HG03159 (cell line): ENCODE data around the gene PIGS.

Experiments
- ATAC-seq: cut with Tn5 transposase; IDR thresholded peaks from one replicate; pipeline ENCODE4 v1.9.1; 2021; ENCODE audit warnings: mild to moderate bottlenecking, moderate library complexity; ENCODE audit not compliant: unreplicated experiment

PIGS gene

DNA sequence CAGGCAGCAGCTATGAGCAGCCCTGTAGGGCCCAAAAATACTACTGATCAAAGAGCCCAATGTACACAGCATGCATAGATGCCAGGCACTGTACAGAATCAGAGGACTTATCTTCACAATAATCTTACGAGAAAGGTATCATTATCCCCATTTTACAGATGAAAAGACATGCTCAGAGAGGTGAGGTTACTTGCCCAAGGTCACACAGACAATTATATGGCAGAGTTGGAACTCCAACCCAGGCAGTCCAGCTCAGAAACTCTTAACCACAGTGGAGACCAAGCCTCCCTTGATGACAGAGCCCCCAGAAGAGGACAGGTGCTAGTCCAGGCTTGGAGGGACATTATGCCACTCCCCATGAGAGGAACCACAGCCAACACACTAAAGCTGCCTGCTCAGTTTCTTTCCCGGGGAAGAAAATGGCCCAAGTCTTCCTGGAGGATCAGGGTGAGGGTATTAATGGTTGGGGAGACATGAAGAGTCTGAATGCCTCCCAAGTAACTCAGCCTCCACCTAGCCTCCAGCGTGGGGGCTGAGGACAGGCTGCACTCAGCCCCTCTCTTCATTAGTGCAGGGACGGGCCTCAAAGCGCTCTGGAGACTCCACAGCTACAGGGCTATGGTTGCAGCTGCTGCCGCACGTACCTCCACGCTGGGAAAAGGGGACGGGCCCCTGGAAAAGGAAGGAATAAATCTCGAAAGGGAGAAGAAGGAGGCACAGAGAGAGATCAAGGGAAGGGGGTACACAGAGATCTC lies 19.7 kb downstream of the PIGS start:
- no peak for ATAC-seq

DNA sequence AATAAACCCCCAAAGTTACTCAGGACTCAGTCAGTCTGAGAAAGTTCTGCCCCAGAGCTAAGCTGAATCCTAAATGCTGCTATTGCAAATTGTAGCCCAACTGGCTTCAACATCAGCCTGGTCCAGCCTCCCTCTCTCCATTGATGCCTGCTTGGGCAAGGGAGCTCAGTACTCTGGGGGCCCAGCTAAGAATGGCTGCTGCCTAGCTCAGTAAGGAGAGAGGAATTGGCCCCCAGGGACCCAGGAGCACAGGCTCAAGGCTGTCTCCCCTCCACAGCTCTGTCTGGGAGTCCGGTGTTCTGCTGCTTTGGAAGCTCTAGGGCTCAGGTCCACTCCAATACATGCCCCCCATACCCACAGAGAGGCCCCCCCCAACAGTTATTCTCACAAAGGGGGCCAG lies 20.5 kb downstream of the PIGS start:
- no peak for ATAC-seq

DNA sequence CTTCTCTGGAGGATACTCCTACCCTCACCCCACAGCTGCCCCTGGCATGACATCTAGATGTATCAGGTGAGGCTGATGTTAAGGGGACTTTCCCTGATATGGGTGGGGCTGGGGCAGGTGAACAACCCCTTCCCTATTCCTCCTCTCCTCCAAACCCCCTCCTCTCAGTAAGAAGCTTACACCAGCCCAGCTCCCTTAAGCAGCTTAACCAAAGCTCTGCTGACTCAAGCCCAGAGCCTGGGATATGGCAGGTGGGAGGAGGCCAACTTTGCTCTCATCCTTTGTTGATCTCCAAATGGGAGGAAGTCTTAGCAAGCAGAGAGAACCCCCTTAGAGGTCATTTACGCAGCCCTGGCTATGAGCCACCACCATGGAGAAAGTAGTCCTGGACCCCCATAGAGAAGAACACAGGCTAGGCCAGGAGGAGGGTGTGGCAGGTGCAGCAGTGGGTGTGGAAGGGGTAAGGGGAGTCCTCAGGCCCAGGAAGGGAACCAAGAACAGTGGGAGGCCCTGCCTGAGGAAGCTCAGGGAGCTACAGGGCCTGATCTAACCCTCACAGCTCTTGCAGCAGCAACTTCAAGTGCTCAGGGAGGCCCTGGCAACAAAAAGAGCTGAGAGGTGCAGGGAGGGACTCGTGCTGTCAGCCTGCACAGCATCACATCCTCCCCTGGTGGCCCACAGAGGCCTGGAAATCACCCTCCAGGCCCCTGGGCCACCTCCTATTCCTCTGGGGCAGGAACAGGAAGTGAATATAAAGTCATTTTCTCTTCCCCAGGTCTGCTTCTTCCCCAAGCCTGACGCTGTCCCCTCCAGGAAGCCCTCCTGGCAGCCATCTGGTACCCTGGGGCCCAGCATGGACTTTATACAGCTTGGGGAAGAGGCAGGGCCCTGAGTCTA lies 21.8 kb downstream of the PIGS start:
- peak; percentile 39 for ATAC-seq

DNA sequence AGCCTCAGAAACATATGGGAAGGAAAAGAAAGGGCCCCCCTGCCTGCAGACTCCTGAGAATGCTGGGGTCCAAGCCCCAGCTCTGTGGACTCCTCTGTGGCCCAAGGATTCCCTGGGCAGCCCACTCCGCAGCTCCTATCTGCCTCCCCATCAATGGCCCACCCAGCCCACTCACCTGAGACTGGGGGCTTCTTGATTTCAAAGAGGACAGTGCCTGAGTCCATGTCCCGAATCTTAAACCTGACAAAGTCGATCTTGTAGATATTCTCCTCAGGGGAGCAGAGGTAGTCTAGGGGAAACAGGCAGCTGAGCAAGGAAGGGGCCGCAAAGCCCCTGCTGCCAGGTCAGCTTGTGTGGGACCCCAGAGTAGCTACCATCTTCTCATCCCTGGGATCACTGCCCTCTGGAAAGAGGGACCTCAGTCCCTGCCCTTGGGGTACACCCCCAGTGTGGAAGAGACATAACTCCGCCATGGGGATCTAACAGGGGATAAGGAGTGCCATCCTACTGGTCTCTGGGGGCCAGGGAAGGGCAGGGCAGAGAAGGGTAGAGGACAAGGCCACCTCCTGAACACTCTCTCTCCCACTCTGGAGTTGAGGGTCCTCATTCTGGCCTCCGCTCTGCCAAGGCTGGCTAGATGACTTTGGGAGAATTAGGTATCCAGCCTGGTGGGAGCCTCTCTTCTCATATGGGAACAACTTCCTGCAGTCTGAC lies 22.8 kb downstream of the PIGS start:
- no peak for ATAC-seq

DNA sequence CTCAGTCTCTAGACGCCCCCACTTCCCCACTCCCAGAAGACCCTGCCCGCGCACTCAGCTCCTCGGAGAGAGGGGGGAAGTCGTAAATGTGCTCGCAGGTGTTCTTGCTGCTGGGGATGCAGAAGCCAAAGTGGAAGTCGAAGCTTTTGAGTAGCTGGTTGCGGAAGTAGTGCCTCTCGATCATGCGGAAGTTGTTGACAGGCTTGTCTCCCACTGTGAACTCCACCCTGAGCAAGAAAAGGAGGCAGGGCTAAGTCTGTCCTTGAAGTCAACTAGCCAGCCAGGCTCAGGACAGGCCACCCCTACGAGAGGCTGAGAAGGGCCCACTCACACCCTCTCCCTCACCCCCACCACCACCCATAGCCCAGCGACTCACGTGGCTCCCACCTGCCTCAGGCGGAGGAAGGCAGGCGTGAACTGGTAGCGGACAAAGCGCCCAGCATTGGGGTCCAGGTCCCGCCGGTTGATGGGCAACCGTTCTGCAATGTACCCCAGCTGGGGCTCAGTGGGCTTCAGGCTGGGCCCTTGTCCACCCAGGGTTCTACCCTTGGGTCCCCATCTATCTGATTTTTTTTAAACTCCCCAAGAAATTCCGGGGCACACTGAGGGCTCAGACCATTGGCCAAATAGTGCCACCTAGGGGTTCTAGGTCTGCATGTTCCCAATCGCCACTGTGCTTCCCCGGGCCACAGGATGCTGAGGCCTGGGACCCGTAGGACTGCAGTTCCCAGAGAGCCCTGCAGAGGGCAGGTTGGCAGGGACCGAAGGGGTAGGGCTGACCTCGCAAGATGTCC lies 23.5 kb downstream of the PIGS start:
- ATAC-seq, result no peak

DNA sequence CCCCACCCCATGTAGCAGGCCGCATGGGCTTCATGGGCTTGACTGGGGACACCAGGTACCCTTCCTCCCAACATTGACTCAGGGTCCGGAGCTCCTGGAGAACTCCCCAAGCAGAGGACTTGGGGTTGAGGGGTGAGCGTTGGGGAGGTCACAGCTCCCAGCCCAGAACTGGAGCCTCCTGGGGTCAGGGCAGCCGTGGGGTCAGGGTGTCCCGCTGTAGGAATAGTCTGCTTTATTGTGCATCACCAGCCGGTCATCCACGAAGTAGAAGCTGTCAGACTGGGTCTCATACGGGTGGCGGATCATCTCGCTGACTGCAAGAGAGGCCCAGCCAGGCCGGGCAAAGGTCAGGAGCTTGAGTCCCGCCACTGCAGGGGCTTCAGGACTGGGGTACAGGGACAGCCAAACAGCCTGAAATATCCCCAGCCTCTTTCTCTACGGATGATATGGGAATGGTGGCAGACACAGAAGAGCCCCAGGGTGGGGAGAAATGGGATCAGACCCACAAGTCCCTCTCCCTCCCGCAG lies 24.2 kb downstream of the PIGS start:
- no peak for ATAC-seq

GRCh38 chr17:28545787-28546415 lies 25.4 kb downstream of the PIGS start:
- ATAC-seq, result no peak

DNA sequence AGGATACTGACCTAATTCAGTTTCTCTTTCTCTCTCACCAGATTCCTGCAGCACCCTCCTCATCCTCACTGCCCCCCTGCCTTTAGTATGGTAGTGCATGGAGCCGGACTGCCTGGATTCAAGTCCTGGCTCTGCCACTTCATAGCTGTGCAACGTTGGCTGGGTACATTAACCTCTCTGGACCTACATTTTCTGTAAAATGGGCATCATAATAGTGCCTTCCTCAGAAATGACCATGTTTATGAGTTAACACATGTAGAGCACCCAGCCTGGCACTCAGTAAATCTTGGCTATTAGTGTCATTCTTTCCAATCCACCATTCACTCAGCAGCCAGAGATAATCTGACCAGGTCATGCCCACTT lies 26.2 kb downstream of the PIGS start:
- no peak for ATAC-seq

GRCh38 chr17:28544402-28545140 lies 26.8 kb downstream of the PIGS start:
- ATAC-seq, result no peak

DNA sequence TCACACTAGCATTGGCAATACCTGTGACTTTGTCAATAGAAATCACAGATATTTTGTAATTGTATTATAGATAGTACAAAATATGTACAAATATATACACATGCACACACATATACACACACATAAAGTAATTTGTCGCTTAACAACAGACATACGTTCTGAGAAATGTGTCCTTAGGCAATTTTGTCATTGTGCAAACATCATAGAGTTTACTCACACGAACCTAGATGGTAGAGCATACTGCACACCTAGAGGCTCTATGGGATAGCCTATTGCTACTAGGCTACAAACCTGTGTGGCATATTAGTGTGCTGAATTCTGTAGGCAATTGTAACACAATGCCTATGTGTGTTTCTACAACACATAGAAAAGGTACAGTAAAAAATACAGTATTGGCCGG lies 29.9 kb downstream of the PIGS start:
- no peak for ATAC-seq

DNA sequence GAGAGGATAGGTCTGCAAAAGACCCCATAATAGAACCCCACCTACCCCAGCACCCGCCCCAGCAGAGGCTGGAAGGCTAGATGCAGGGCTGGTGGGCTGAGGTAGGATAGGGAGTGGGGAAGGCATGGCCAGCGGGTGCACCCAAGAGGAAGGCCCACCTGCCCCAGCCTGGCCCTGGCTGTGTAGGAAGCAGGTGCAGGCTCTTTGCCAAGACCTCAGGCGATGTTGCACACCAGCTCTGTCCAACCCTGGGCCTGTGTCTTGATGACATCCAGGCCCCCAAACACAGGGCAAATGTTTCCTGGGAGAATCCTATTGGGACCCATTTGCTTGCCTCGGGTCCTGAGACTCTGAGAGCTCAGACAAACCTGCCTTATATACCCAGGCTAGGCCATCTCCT lies 31.1 kb downstream of the PIGS start:
- no peak for ATAC-seq

DNA sequence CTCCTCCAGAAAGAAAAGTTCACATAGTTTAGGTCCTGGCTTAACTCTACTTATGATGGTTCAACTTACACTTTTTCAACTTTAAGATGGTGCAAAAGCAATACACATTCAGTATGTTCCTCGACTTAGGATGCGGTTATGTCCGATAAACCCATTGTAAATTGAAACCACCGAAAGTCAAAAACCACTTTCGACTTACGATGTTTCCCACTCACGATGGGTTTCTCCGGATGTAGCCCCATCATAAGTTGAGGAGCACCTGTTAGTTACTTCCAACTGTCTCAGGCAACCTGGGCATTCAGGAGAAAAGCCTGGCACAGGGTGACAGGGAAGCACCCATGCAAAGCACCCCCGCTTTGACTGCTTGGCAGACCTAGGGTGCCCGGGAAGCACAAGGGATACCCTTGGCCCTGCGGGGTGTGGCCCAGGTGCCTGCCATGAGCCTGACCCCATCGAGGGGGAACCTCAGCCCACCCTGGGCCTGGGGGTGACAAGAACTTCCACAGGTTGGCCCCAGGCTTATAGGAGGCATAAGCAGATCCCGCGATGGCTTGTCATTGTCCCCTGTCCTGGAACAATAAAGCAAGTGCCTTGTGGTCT lies 32.9 kb downstream of the PIGS start:
- no peak for ATAC-seq

GRCh38 chr17:28537219-28537610 lies 34.1 kb downstream of the PIGS start:
- no peak for ATAC-seq

DNA sequence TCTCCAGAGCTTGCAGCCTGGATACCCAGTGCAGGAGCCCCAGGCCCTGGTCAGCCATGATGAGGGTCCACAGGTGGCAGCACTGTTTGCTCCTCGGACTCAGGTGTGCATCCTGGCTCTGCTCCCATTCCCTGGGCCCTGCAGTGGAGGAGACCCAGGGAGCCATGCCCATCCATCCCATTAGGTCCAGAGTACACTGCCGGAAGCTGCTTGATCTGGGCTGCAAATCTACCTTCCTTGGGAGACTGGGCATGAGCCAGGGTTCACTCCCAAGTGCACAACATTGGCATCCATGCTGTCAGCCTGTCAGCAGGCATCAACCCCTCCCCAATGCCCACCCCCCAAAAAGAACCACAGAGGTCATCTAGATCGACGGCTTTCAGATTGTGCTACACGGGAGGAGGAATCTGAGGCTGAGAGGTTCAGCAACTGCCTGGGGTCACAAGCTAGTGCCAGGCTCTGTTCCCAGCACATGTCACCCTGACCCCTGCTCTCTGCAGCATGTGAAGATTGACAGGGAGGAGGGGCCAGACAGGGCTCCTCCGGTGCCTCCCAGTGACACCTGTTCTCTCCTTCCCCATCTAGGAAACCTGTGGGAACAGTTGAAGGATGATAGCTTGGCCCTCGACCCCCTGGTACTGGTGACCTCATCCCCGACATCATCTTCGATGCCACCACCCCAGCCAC lies 34.6 kb downstream of the PIGS start:
- ATAC-seq, result no peak

- ATAC-seq, result no peak
Measured at GRCh38 chr17:28534740-28535375, 36.5 kb downstream of the PIGS start.

DNA sequence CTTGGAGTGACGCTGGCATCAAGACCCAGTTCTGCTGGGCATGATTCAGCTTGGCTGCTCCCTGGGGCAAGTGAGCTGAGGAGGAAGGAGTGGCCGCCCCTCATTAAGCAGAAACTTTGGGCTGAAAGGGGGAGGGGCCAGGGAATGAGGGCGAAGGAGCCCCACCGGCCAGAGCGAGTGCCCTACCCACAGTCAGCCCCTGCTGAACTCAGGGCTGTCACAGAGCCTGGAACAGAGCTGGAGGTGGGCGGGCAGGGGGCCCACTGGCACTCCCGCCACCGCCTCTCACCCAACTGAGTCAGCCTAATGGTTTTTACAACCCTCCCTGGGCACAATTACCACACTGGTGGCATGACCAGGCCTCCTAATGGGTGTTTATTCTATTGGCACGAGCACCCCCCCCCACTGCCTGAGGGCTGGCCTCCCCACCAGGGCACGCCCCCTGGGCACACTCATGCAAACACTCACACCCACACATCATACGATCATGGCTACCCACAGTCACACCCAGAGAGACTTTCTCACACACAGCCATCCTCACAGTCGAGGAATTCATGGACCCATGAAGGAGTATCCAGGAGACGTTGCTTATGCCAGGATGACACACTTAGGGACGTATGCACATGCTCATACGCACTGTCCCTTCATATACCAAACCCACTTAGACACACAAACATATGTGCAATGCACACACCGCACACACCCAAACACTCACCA lies 38.1 kb downstream of the PIGS start:
- ATAC-seq, result no peak
